Stimulated activated CD4-positive, alpha-beta T cell treated with anti-CD3 and anti-CD28 coated beads, TNF-alpha, amount 100 ng/mL, for 1 hour (primary cell): ENCODE results near the gene PPM1L.

ENCODE experiments used
- DNase-seq, 3 donors: peaks; one replicate each; pipeline ENCODE4 v3.0.0-alpha.2; 2020; ENCODE audit warnings: low read depth in 3 of 3, low spot score in 1 of 3

Gene PPM1L

GRCh38 chr3:161081633-161082032 lies 325.6 kb downstream of the PPM1L start:
- no peak for DNase-seq

- no peak for DNase-seq
These were observed 326.0 kb downstream of the PPM1L start for GRCh38 chr3:161082063-161082462.

GRCh38 chr3:161083131-161083530 lies 327.1 kb downstream of the PPM1L start:
- DNase-seq: no peak

- no peak for DNase-seq
These were observed 328.2 kb downstream of the PPM1L start for GRCh38 chr3:161084277-161084676.

- no peak for DNase-seq
These were observed 337.9 kb downstream of the PPM1L start for GRCh38 chr3:161093895-161094294.

- no peak for DNase-seq
These were observed 340.8 kb downstream of the PPM1L start for GRCh38 chr3:161096771-161097367.

- DNase-seq: no peak
These were observed 345.0 kb downstream of the PPM1L start for GRCh38 chr3:161100994-161101393.

GRCh38 chr3:161101609-161102008 lies 345.6 kb downstream of the PPM1L start:
- DNase-seq: no peak

- DNase-seq: no peak
These were observed 347.9 kb downstream of the PPM1L start for GRCh38 chr3:161103776-161104385.

- peak in 1 of 3 donors; percentile 1 for DNase-seq
These were observed 348.8 kb downstream of the PPM1L start, which contains the start of gene B3GALNT1 for GRCh38 chr3:161104561-161105551. Gene B3GALNT1, minus strand, starts transcription at chr3:161105349. Its CDS starts 18,595 bp downstream, at chr3:161086754.

GRCh38 chr3:161107311-161107710 lies 351.3 kb downstream of the PPM1L start:
- DNase-seq: no peak

GRCh38 chr3:161108840-161109239 lies 352.8 kb downstream of the PPM1L start:
- DNase-seq: no peak

- DNase-seq: no peak
These were observed 361.6 kb downstream of the PPM1L start for GRCh38 chr3:161117646-161118045.

- DNase-seq: no peak
These were observed 370.5 kb downstream of the PPM1L start for GRCh38 chr3:161126495-161126894.
